WI38 (cell line): ENCODE results near the gene HOXA11.

Experiments
- H3K4me3 ChIP-seq: 2 replicates; pipeline ENCODE4 v1.5.1; 2011; ENCODE audit warnings: low read depth, mild to moderate bottlenecking, control low read depth, low read length
- CTCF ChIP-seq: IDR thresholded peaks from 2 replicates; pipeline ENCODE4 v1.5.1; 2012; ENCODE audit warnings: low read depth, mild to moderate bottlenecking, control low read depth, low read length

Gene HOXA11

GRCh38 chr7:27211764-27212204 is 26.8 kb upstream of the HOXA11 start:
- TF ChIP-seq CTCF: no peak
- no peak overlapping the region for H3K4me3 ChIP-seq

GRCh38 chr7:27211084-27211446 is 26.0 kb upstream of the HOXA11 start:
- no peak for TF ChIP-seq CTCF
- no peak overlapping the region for H3K4me3 ChIP-seq

- peak; percentile 91 for TF ChIP-seq CTCF
- H3K4me3 ChIP-seq: peak overlapping the region; percentile 30
These were observed 25.5 kb upstream of the HOXA11 start for GRCh38 chr7:27210441-27211083.

- no peak for TF ChIP-seq CTCF
- no peak overlapping the region for H3K4me3 ChIP-seq
These were observed 25.0 kb upstream of the HOXA11 start for GRCh38 chr7:27209933-27210440.

GRCh38 chr7:27208998-27209397 is 24.0 kb upstream of the HOXA11 start:
- H3K4me3 ChIP-seq: no peak overlapping the region
- TF ChIP-seq CTCF: no peak

GRCh38 chr7:27207348-27207985 is 22.4 kb upstream of the HOXA11 start:
- no peak overlapping the region for H3K4me3 ChIP-seq
- TF ChIP-seq CTCF: no peak

- H3K4me3 ChIP-seq: no peak overlapping the region
- TF ChIP-seq CTCF: no peak
These were observed 20.6 kb upstream of the HOXA11 start for GRCh38 chr7:27205325-27206280.
